Muscle layer of colon (tissue), 2 donors: ENCODE data around the gene IL17C.
"Not testable (repeated sequence)": the region's sequence is repeated elsewhere in the genome, so short reads cannot be mapped to it uniquely, and the experiment has no call there.

ENCODE experiments used
- H3K27ac ChIP-seq: one replicate; pipeline ENCODE4 v1.7.0; 2013; ENCODE audit warnings: low read depth, mild to moderate bottlenecking, low read length, moderate library complexity
- H3K27me3 ChIP-seq, 2 donors: one replicate each; pipeline ENCODE4 v1.7.0; 2013; ENCODE audit warnings: low read length in 2 of 2, mild to moderate bottlenecking in 2 of 2; ENCODE audit not compliant: insufficient read depth in 2 of 2, control insufficient read depth in 1 of 2
- H3K36me3 ChIP-seq: one replicate; pipeline ENCODE4 v1.7.0; 2013; ENCODE audit warnings: mild to moderate bottlenecking, low read length; ENCODE audit not compliant: insufficient read depth
- H3K4me1 ChIP-seq: one replicate; pipeline ENCODE4 v1.7.0; 2013; ENCODE audit warnings: mild to moderate bottlenecking, low read length; ENCODE audit not compliant: insufficient read depth
- H3K4me3 ChIP-seq, 2 donors: one replicate each; pipeline ENCODE4 v1.7.0; 2013; ENCODE audit warnings: low read length in 2 of 2, low read depth in 1 of 2, mild to moderate bottlenecking in 1 of 2, moderate library complexity in 1 of 2
- H3K9ac ChIP-seq: one replicate; pipeline ENCODE4 v1.7.0; 2013; ENCODE audit warnings: low read length
- H3K9me3 ChIP-seq: one replicate; pipeline ENCODE4 v1.7.0; 2013; ENCODE audit warnings: mild to moderate bottlenecking, low read length
- donor health status: abdominal sarcoma.
- donor health status: Adenocarcinoma of cecum.

IL17C gene

GRCh38 chr16:88599092-88599733, 39.2 kb upstream of the IL17C start:
- Histone ChIP-seq H3K4me1 (no peaks in the 10 kb centered on the region), H3K9ac (no peak overlapping the region), H3K9me3 (no peaks in the 10 kb centered on the region), H3K4me3 (no peak overlapping the region), H3K27ac (no peak overlapping the region), H3K27me3 (no peaks in the 10 kb centered on the region), H3K36me3 (peaks cover 47% of the 10 kb centered on the region)

- no peak overlapping the region for H3K9ac ChIP-seq
Measured at GRCh38 chr16:88599825-88600538, 38.4 kb upstream of the IL17C start.

GRCh38 chr16:88600539-88600896, 37.9 kb upstream of the IL17C start:
- H3K36me3 ChIP-seq, result peaks cover 47% of the 10 kb centered on the region
- H3K27me3 ChIP-seq, result no peaks in the 10 kb centered on the region
- no peak overlapping the region for H3K27ac ChIP-seq
- H3K9ac ChIP-seq, result no peak overlapping the region
- H3K9me3 ChIP-seq, result no peaks in the 10 kb centered on the region
- no peaks in the 10 kb centered on the region for H3K4me1 ChIP-seq
- H3K4me3 ChIP-seq, result no peak overlapping the region

More at GRCh38 chr16:88599825-88600538, 38.4 kb upstream of the IL17C start:
- Histone ChIP-seq H3K36me3 (peaks cover 47% of the 10 kb centered on the region), H3K27ac (no peak overlapping the region), H3K27me3 (no peaks in the 10 kb centered on the region), H3K4me3 (no peak overlapping the region), H3K9me3 (no peaks in the 10 kb centered on the region), H3K4me1 (no peaks in the 10 kb centered on the region)

GRCh38 chr16:88601313-88602036, 36.9 kb upstream of the IL17C start:
- Histone ChIP-seq H3K36me3 (peaks cover 55% of the 10 kb centered on the region), H3K9me3 (no peaks in the 10 kb centered on the region), H3K27ac (no peak overlapping the region), H3K4me1 (no peaks in the 10 kb centered on the region), H3K27me3 (no peaks in the 10 kb centered on the region), H3K4me3 (no peak overlapping the region), H3K9ac (no peak overlapping the region)

DNA sequence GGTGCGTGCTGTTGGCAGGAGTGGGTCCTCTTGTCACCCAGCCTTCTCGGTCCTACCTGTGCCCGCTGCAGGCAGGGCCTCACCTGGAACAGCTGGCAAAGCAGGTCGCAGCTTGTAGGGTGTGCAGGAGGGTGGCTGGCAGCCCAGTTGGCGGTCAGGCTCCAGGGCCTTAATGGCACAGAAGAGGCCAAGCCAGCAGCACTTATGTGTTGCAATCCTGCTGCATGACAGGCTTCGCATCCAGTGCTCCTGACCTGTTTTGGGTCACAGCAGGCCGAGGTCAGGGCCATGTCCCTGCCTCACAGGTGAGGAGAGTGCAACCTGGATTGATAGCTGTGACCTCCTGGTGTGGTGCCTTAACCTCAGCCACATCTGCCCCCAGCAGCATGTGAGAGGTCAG, 36.3 kb upstream of the IL17C start:
- Histone ChIP-seq H3K9ac (no peak overlapping the region), H3K4me3 (no peak overlapping the region), H3K27me3 (no peaks in the 10 kb centered on the region), H3K4me1 (no peaks in the 10 kb centered on the region), H3K36me3 (peaks cover 57% of the 10 kb centered on the region), H3K9me3 (no peaks in the 10 kb centered on the region), H3K27ac (no peak overlapping the region)

DNA sequence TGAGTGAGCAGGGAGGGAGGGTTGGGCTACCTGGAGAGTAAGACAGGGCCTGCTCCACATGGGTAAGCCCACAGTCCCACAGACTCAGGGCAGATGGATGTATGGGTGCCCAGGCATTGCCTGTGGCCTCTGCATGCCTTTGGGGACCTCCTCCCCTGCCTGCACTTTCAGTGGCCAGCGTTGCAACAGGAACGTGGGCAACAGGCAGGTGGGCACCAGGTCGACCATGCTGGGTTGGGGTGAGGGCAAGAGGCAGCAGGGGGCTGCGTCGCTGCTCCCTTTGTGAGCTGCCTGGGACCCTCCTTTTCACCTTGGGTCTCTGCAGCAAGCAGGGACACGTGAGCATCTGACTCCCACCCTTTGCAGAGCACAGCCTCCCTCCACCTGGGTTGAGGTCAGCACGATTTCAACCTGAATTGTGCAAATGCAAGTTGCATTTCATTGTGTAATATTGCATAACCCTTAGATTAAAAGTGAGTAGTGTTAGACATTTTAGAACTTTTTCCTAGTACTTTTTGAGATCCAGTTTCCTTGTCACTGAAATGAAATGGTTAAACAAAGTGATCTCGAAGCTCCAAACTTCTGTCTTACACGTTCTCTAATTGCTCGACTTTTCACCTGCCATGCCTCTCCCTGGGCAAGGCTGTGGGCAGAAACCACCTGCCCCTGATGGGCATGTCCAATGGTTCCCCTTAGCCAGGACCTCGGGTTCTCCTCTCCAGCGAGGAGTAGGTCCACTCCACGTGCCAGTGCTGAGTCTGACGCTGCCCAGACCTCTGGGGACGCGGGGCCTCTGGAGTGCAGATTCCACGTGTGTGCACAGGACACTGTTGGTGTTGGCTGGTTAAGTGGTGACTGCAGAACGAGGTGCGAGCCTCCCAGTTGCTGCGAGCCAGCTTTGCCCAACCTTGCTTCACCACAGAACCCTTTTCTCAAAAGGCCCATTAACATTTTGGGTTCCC, 32.9 kb upstream of the IL17C start:
- Histone ChIP-seq H3K36me3 (peaks cover 38% of the 10 kb centered on the region), H3K4me1 (no peaks in the 10 kb centered on the region), H3K9me3 (no peaks in the 10 kb centered on the region), H3K9ac (no peak overlapping the region), H3K27ac (no peak overlapping the region), H3K4me3 (no peak overlapping the region), H3K27me3 (no peaks in the 10 kb centered on the region)

GRCh38 chr16:88606148-88606757, 32.1 kb upstream of the IL17C start:
- no peaks in the 10 kb centered on the region for H3K9me3 ChIP-seq
- H3K4me3 ChIP-seq, result no peak overlapping the region
- H3K27me3 ChIP-seq, result no peaks in the 10 kb centered on the region
- no peaks in the 10 kb centered on the region for H3K4me1 ChIP-seq
- H3K9ac ChIP-seq, result no peak overlapping the region
- peaks cover 38% of the 10 kb centered on the region for H3K36me3 ChIP-seq
- H3K27ac ChIP-seq, result no peak overlapping the region

DNA sequence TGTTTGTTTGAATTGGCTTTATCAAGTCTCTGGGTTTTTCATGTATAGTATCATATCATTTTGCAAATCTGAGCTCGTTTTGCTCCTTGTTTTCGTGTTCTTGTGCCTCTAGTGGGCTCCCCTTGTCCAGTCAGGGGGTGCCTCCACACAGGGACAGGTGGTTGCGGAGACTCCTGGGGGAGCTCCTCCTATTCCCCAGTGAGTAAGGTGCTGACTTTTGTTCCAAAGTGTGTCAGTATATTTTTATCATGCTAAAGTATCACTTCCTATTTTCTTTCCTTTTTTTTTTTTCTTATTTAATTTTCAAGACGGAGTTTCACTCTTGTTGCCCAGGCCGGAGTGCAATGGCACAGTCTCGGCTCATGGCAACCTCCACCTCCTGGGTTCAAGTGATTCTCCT, 30.3 kb upstream of the IL17C start:
- no peaks in the 10 kb centered on the region for H3K4me1 ChIP-seq
- H3K4me3 ChIP-seq, result no peak overlapping the region
- H3K9ac ChIP-seq, result no peak overlapping the region
- H3K27ac ChIP-seq, result no peak overlapping the region
- peaks cover 33% of the 10 kb centered on the region for H3K36me3 ChIP-seq
- H3K9me3 ChIP-seq, result no peaks in the 10 kb centered on the region
- H3K27me3 ChIP-seq, result no peaks in the 10 kb centered on the region

- not testable (repeated sequence) for H3K9ac ChIP-seq, H3K27ac ChIP-seq, H3K4me3 ChIP-seq, H3K9me3 ChIP-seq, H3K4me1 ChIP-seq, H3K27me3 ChIP-seq
- peaks cover 38% of the 10 kb centered on the region for H3K36me3 ChIP-seq
Measured at GRCh38 chr16:88609426-88609825, 28.9 kb upstream of the IL17C start.

GRCh38 chr16:88610080-88610479, 28.3 kb upstream of the IL17C start:
- no peak overlapping the region for H3K27ac ChIP-seq

More at GRCh38 chr16:88610080-88610479, 28.3 kb upstream of the IL17C start:
- H3K4me1 ChIP-seq, result no peaks in the 10 kb centered on the region
- H3K27me3 ChIP-seq, result no peaks in the 10 kb centered on the region
- H3K9me3 ChIP-seq, result no peaks in the 10 kb centered on the region
- H3K9ac ChIP-seq, result no peak overlapping the region
- peaks cover 42% of the 10 kb centered on the region for H3K36me3 ChIP-seq
- H3K4me3 ChIP-seq, result no peak overlapping the region
